Suppressor macrophage treated with lipopolysaccharide for 1 hour (primary cell): ENCODE data around the gene IGFBP6.
A peak's percentile ranks its signal among the peaks of the same experiment; 100 is the strongest.

Experiments
- DNase-seq, 3 donors: peaks; one replicate each; pipeline ENCODE4 v3.0.0-alpha.2; 2020 to 2022

Gene IGFBP6

DNA sequence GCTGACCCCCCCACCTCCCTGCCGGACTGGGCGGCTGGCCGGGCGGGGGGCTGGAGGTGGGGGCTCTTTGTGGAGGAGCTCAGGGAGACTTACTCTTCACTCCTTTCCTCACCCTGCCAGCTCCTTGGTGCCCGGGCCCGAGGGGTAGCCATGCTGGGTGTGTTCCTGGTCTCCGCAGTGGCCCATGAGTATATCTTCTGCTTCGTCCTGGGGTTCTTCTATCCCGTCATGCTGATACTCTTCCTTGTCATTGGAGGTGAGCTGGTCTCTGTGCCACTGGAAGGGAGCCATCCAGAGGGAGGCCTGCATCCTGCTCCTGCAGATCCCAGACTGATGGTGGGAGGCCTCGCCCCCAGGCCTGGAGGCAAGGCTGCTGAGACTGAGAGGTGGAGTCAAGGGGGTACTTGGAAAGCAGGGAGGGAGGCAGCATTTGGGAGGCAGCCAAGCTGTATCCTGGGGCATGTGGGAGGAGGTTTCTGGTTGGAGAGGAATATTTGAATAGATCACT is 25.5 kb downstream of the IGFBP6 start:
- no peak for DNase-seq

- DNase-seq = no peak
These were observed 26.3 kb downstream of the IGFBP6 start for GRCh38 chr12:53123578-53124351.

DNA sequence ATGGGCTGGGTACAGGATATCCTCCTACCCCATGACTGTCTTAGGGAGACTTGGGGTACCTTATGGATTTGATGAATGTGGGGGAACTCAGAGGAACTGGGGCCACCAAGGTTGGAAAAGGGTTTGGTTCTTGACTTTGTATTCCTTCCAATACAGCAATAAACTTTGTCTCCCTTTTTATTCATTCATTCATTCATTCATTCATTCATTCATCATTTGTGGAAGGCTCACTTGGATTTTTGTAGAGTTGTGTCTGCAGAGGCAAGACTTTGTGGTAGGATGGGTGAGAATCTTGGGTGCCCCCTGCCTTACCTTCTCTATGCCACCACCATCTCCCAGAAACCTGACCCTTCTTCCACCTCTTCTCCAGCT is 26.9 kb downstream of the IGFBP6 start:
- no peak for DNase-seq

DNA sequence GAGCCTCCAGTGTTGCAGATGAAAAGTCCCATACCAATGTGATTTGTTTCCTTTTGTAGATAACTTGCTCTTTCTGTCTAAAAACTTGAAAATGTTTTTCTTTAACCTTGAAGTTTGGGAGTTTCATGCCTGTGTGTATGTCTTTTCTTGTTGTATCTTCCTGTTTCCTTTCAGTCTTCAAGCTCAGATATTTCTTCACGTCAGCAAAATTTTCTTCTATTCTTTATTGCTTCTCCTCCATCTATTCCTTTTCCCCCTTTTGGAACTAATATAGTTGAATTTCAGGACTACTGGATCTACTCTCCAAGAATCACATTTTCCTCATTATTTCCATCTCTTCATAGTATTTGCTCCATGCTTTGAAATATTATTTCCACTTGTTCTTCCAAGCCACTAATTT is 29.7 kb downstream of the IGFBP6 start:
- no peak for DNase-seq

DNA sequence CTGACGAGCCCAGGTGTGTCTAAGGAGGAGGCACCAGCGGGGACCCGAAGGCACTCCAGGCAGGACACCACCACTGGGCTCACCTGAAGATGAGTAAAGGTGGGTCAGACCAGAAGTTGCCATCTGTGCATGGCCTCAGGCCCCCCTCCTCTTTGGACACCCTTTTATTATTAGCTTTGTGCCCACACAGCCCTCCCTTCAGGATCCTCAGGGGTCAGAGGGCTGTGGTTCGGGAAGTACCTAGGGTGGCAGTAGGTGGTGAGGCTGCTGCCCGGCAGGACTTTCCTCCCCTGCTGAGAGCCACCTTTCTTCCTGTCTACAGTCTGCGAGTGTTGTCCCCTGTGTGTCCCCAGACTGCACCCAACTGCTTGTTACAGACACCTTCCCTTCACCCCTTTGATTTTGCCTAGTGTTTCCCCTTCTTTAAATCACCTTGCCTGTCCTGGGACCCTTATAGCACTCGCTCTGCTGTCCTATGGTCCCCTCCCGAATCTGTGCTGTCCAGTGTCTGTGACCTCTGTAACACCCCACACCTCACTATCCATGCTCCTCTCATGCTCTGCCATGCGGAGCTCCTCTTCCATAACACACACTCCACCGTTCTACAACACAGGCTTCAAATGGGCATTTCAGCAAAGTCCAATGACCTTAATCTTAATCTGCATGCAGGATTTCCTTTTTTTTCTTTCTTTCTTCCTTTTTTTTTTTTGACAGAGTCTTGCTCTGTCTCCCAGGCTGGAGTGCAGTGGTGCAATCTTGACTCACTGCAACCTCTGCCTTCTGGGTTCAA is 31.5 kb downstream of the IGFBP6 start:
- peak in 2 of 3 donors; percentile 36 to 39 for DNase-seq

DNA sequence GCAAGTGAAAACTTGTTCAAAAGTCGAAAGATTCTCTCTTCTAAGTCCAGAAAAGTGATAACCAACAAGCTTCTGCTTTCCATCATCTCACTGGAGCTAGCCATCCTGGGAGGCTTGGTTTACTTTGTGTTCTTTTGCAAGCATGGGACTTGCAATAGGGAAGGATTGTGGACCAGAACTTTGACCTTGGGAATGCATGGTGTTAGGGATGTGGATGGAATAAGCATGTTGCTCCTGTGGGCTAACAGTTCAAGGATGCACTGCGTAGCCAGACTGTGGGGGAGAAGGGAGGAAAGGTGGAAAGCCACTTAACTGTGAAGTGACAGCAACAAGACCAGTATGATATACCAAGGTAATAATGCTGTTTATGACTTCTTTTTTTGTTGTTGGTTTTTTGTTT is 34.4 kb downstream of the IGFBP6 start:
- DNase-seq = no peak

DNA sequence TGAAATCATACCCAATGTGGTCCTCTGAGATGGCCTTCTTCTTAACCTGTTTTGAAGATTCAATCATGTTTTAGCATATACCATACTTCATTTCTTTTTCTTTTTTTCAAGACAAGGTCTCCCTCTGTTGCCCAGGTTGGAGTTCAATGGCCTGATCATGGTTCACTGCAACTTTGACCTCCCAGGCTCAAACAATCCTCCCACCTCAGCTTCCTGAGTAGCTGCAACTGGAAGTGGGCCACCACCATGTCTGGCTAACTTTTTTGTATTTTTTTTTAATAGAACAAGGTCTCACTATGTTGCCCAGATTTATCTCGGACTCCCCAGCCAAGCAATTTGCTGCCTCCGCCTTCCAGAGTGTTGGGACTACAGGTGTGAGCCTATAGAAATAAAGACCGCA is 36.3 kb downstream of the IGFBP6 start:
- no peak for DNase-seq

DNA sequence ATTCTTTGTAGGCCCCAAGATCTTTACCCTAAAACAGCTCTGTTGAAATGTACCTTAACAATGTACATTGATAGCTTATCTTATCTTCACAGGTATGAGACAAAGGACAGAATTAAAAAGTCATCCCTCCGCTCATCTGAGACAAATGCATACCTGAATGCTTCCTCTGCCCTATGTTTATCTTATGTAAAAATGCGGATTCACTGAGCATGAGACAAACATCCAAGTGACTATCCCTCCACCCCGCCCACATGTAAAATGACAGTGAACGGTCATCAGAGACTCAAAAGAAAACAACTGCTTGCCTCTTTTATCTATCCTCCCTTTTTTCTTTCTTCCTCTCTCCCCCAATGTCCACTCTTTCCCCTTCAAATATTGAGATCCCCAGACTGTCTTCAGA is 45.9 kb downstream of the IGFBP6 start:
- no peak for DNase-seq

GRCh38 chr12:53145383-53146260 is 48.2 kb downstream of the IGFBP6 start:
- DNase-seq = no peak

- DNase-seq = no peak
These were observed 49.7 kb downstream of the IGFBP6 start for GRCh38 chr12:53147181-53147580.

GRCh38 chr12:53147653-53148052 is 50.2 kb downstream of the IGFBP6 start:
- DNase-seq = no peak

DNA sequence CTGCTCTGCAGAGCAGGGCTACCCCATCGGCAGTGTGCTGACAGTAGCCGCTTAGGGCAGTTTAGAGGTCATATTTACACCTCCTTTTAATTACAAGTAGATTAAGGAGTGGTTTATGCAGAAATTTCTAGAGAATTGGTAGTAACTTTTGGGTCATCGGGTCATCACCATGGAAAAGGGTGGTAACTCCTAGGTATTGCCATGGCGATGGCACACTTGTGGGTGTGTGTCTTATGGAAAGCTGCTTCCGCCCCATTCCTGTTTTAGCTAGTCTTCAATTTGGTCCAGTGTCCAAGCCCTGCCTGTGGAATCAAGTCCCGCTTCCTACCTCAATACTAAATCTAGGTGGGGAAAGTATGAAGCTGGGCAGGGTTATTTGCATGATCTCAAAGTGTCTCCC is 53.6 kb downstream of the IGFBP6 start:
- no peak for DNase-seq
